A673 (cell line): ENCODE results near the gene TRAPPC2L.

Source experiments
- EZH2 ChIP-seq: fragments of 200-600 bp; sonication (generic); IDR thresholded peaks from 2 replicates; pipeline ENCODE4 v1.6.1; 2017; ENCODE audit warnings: borderline replicate concordance, low read depth, mild to moderate bottlenecking, mixed read lengths, antibody characterized with exemption, low read length; ENCODE audit not compliant: poor library complexity, severe bottlenecking
- TF ChIP-seq, protein P1 (sequence below): fragments of 300-800, 200-600 bp; sonication (generic); conservative IDR thresholded peaks from 2 replicates; pipeline ENCODE4 v1.5.1; 2017; ENCODE audit warnings: low read depth, mild to moderate bottlenecking, antibody characterized with exemption, low read length, moderate library complexity, mixed read lengths

DNA sequence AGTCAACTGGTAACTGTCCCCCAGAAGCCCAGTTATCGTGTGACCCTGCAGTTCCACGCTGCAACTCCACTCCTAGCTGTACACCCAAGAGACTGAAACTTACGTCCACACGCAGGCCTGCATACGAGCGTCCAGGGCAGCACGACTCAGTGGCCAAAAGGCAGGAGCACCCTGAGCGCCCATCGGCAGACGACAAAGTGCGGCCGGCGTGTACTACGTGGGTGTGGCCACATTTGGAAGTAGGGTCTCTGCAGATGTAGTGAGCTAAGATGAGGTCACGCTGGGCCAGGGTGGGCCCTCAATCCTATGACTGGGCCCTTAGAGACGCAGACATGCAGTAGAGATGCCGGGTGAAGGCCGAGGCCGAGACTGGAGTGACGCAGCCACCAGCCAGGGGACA lies 13.7 kb upstream of the TRAPPC2L start:
- TF ChIP-seq, protein P1, sequence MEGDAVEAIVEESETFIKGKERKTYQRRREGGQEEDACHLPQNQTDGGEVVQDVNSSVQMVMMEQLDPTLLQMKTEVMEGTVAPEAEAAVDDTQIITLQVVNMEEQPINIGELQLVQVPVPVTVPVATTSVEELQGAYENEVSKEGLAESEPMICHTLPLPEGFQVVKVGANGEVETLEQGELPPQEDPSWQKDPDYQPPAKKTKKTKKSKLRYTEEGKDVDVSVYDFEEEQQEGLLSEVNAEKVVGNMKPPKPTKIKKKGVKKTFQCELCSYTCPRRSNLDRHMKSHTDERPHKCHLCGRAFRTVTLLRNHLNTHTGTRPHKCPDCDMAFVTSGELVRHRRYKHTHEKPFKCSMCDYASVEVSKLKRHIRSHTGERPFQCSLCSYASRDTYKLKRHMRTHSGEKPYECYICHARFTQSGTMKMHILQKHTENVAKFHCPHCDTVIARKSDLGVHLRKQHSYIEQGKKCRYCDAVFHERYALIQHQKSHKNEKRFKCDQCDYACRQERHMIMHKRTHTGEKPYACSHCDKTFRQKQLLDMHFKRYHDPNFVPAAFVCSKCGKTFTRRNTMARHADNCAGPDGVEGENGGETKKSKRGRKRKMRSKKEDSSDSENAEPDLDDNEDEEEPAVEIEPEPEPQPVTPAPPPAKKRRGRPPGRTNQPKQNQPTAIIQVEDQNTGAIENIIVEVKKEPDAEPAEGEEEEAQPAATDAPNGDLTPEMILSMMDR = no peak
- TF ChIP-seq EZH2 = no peak
